Measurements from ENCODE around the gene KCNIP1.

- TF ChIP-seq, protein P1, sequence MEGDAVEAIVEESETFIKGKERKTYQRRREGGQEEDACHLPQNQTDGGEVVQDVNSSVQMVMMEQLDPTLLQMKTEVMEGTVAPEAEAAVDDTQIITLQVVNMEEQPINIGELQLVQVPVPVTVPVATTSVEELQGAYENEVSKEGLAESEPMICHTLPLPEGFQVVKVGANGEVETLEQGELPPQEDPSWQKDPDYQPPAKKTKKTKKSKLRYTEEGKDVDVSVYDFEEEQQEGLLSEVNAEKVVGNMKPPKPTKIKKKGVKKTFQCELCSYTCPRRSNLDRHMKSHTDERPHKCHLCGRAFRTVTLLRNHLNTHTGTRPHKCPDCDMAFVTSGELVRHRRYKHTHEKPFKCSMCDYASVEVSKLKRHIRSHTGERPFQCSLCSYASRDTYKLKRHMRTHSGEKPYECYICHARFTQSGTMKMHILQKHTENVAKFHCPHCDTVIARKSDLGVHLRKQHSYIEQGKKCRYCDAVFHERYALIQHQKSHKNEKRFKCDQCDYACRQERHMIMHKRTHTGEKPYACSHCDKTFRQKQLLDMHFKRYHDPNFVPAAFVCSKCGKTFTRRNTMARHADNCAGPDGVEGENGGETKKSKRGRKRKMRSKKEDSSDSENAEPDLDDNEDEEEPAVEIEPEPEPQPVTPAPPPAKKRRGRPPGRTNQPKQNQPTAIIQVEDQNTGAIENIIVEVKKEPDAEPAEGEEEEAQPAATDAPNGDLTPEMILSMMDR (IDR thresholded peaks at IDR 0.05 in 2 of 3, conservative IDR thresholded peaks at IDR 0.05 in 1 of 3; ENCODE audit: insufficient read depth in 2 of 3, low read depth in 1 of 3, low read length in 3 of 3) = no peak
- TF ChIP-seq EZH2 (IDR thresholded peaks at IDR 0.05; ENCODE audit: borderline replicate concordance, low read depth, low read length) (no peak), POLR2A (conservative IDR thresholded peaks at IDR 0.05) (no peak), PTBP1 (IDR thresholded peaks at IDR 0.05; ENCODE audit: low read depth, low read length) (no peak), RFX5 (IDR thresholded peaks at IDR 0.05; ENCODE audit: low read depth, low read length) (no peak)
These were observed 40.4 kb upstream of the KCNIP1 start for GRCh38 chr5:170463426-170463825.
